Glutamatergic neuron (in vitro differentiated cells): ENCODE results near the gene DPCD. TPM values are rescaled to one million over a fixed set of nuclear protein-coding genes. Genes with fewer than 3 reads are reported as not detected.
"Not testable (repeated sequence)": the region's sequence is repeated elsewhere in the genome, so short reads cannot be mapped to it uniquely, and the experiment has no call there.

Experiments used
- DNase-seq: peaks from one replicate; pipeline ENCODE4 v3.0.0; 2022
- H3K27ac Mint-ChIP-seq: one replicate; pipeline ENCODE4 v1.8.0; 2020; ENCODE audit warnings: mild to moderate bottlenecking, mixed read lengths, inconsistent platforms; ENCODE audit not compliant: unreplicated experiment
- H3K27me3 Mint-ChIP-seq: one replicate; pipeline ENCODE4 v1.8.0; 2020; ENCODE audit warnings: mild to moderate bottlenecking, moderate library complexity, mixed read lengths, inconsistent platforms; ENCODE audit not compliant: unreplicated experiment
- H3K36me3 Mint-ChIP-seq: one replicate; pipeline ENCODE4 v1.8.0; 2020; ENCODE audit warnings: mild to moderate bottlenecking, mixed read lengths, inconsistent platforms; ENCODE audit not compliant: unreplicated experiment
- H3K4me1 Mint-ChIP-seq: one replicate; pipeline ENCODE4 v1.8.0; 2020; ENCODE audit warnings: mild to moderate bottlenecking, low read depth, mixed read lengths, inconsistent platforms; ENCODE audit not compliant: unreplicated experiment
- H3K4me3 Mint-ChIP-seq: one replicate; pipeline ENCODE4 v1.8.0; 2020; ENCODE audit warnings: mild to moderate bottlenecking, mixed read lengths, inconsistent platforms; ENCODE audit not compliant: unreplicated experiment
- H3K9me3 Mint-ChIP-seq: one replicate; pipeline ENCODE4 v1.8.0; 2020; ENCODE audit warnings: mild to moderate bottlenecking, moderate library complexity, mixed read lengths, inconsistent platforms; ENCODE audit not compliant: unreplicated experiment
- total RNA-seq: library from RNA; stranded (reverse); fragmentation: NEBNext Ultra II Directional; extraction: Animal tissue kit (Norgen Biotek cat#: 25700); gene quantifications from one replicate; pipeline ENCODE4 v1.2.1, GENCODE V29; 2021; ENCODE audit not compliant: unreplicated experiment
- TF ChIP-seq, protein P1 (sequence below): fragments of 200-600 bp; sonication (generic); IDR thresholded peaks from one replicate; pipeline ENCODE4 v1.5.0; 2021; ENCODE audit not compliant: partially characterized antibody, unreplicated experiment

Gene DPCD
- total RNA-seq, 1 donor from 2014 or later, result 10.1 TPM

DNA sequence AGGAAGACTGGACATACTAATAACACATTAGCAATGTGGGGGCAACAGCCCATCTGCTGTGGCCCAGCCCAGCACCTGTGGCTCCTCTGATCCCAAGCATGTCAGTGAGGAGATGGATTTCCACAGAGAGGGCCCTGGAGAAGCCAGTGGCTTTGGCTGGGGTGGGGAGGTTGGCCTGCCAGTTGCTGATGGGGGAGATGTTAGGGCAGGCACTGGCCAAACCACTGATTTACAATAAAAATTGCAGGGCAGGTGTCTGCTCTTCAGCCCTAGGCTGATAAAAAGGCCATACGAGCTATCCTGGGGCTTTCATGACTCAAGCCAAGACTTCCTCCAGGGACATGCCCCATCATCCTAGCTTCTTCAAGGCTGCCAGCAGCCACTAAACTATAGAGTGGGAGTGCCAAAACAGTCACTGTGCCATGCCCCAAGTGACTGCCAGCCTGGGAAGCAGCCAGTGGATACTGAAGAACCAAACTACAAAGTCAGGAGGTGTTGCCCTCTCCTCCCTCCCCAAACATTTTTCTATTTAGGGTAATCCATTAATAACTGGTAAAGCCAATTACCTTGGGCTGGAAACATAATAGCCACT lies 37.8 kb downstream of the DPCD start:
- peaks cover 28% of the 10 kb centered on the region for H3K4me1 Mint-ChIP-seq
- TF ChIP-seq, protein P1, sequence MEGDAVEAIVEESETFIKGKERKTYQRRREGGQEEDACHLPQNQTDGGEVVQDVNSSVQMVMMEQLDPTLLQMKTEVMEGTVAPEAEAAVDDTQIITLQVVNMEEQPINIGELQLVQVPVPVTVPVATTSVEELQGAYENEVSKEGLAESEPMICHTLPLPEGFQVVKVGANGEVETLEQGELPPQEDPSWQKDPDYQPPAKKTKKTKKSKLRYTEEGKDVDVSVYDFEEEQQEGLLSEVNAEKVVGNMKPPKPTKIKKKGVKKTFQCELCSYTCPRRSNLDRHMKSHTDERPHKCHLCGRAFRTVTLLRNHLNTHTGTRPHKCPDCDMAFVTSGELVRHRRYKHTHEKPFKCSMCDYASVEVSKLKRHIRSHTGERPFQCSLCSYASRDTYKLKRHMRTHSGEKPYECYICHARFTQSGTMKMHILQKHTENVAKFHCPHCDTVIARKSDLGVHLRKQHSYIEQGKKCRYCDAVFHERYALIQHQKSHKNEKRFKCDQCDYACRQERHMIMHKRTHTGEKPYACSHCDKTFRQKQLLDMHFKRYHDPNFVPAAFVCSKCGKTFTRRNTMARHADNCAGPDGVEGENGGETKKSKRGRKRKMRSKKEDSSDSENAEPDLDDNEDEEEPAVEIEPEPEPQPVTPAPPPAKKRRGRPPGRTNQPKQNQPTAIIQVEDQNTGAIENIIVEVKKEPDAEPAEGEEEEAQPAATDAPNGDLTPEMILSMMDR, result no peak
- H3K27me3 Mint-ChIP-seq, result no peaks in the 10 kb centered on the region
- H3K4me3 Mint-ChIP-seq, result no peak overlapping the region
- no peak for DNase-seq
- H3K27ac Mint-ChIP-seq, result no peak overlapping the region
- no peaks in the 10 kb centered on the region for H3K9me3 Mint-ChIP-seq
- peaks cover 5% of the 10 kb centered on the region for H3K36me3 Mint-ChIP-seq

DNA sequence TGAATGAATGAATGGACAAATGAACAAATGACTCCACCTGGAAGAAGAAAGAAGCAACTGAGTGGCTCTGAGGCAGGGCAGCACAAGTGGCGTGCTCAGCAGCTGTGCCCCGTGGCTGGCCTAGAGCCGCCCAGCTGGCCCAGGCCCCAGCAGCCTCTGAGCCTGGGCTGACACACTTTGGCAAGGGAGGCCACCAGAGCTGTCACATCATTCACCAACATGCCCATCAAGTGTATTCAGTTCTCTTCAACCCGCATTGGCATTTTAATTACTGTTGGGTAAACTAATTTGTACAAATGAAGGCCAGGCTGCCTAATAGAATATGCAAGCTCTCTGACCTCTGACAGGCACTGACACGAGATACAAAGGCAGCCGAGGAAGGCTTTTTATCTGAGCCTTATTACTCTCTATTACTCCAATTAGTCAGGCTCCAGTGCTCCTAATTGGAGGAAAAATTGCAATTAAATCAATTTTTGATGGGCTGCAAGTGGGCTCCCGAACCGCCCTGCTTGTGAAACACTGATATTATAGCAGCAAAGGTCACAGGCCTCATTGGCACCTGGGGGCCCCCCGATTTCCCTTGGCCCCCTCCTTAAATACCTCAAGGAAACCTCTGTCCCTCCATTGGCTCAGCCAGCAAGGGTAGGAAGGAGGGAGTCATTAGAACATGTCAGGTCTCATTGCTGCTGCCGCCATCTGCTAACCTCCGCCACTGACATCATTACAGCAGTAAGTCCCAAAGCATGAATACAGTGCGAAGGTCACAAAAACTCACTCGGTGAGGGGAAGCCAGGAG lies 41.9 kb downstream of the DPCD start:
- TF ChIP-seq, protein P1, result no peak
- peak; percentile 47 for DNase-seq
- no peaks in the 10 kb centered on the region for H3K36me3 Mint-ChIP-seq
- H3K4me1 Mint-ChIP-seq, result peaks cover 29% of the 10 kb centered on the region
- H3K27me3 Mint-ChIP-seq, result no peaks in the 10 kb centered on the region
- H3K9me3 Mint-ChIP-seq, result no peaks in the 10 kb centered on the region
- peak overlapping the region; percentile 55 for H3K4me3 Mint-ChIP-seq
- peak overlapping the region; percentile 70 for H3K27ac Mint-ChIP-seq

GRCh38 chr10:101630633-101630920 lies 42.5 kb downstream of the DPCD start:
- peak overlapping the region; percentile 70 for H3K27ac Mint-ChIP-seq

GRCh38 chr10:101631821-101632475 lies 43.8 kb downstream of the DPCD start:
- DNase-seq, result no peak
- TF ChIP-seq, protein P1, result no peak
- H3K9me3 Mint-ChIP-seq, result no peaks in the 10 kb centered on the region
- no peaks in the 10 kb centered on the region for H3K27me3 Mint-ChIP-seq
- H3K4me3 Mint-ChIP-seq, result no peak overlapping the region
- H3K4me1 Mint-ChIP-seq, result peaks cover 26% of the 10 kb centered on the region
- no peak overlapping the region for H3K27ac Mint-ChIP-seq
- no peaks in the 10 kb centered on the region for H3K36me3 Mint-ChIP-seq

More at GRCh38 chr10:101630633-101630920, 42.5 kb downstream of the DPCD start:
- TF ChIP-seq, protein P1, result no peak
- DNase-seq, result no peak
- Mint-ChIP-seq H3K4me3 (peak overlapping the region; percentile 1), H3K36me3 (no peaks in the 10 kb centered on the region), H3K9me3 (no peaks in the 10 kb centered on the region), H3K4me1 (peaks cover 28% of the 10 kb centered on the region), H3K27me3 (no peaks in the 10 kb centered on the region)

DNA sequence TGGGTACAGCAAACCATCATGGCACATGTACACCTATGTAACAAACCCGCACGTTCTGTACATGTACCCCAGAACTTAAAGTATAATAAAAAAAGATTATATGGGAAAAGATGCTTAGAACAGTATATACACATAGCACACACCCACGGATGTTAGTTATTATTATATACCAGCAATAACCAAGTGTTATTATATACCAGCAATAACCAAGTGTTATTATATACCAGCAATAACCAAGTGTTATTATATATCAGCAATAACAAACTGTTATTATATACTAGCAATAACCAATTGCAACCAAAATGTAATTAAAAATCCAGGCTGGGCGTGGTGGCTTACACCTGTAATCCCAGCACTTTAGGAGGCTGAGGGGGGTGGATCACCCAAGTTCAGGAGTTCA lies 45.4 kb downstream of the DPCD start:
- H3K27ac Mint-ChIP-seq, H3K9me3 Mint-ChIP-seq, H3K27me3 Mint-ChIP-seq, H3K36me3 Mint-ChIP-seq, H3K4me3 Mint-ChIP-seq, DNase-seq: not testable (repeated sequence)
- peaks cover 14% of the 10 kb centered on the region for H3K4me1 Mint-ChIP-seq
